Astrocyte (in vitro differentiated cells and primary cell): ENCODE results near the gene MYO9A.

Source experiments
- EZH2 ChIP-seq: IDR thresholded peaks from 2 replicates; pipeline ENCODE4 v1.6.1; 2012; ENCODE audit warnings: mild to moderate bottlenecking, low read length, inconsistent platforms; ENCODE audit not compliant: insufficient read depth
- TF ChIP-seq, protein P1 (sequence below): IDR thresholded peaks from 2 replicates; pipeline ENCODE4 v1.5.1; 2011; ENCODE audit warnings: low read depth, mild to moderate bottlenecking, inconsistent platforms, low read length, moderate library complexity; ENCODE audit not compliant: insufficient read depth

DNA sequence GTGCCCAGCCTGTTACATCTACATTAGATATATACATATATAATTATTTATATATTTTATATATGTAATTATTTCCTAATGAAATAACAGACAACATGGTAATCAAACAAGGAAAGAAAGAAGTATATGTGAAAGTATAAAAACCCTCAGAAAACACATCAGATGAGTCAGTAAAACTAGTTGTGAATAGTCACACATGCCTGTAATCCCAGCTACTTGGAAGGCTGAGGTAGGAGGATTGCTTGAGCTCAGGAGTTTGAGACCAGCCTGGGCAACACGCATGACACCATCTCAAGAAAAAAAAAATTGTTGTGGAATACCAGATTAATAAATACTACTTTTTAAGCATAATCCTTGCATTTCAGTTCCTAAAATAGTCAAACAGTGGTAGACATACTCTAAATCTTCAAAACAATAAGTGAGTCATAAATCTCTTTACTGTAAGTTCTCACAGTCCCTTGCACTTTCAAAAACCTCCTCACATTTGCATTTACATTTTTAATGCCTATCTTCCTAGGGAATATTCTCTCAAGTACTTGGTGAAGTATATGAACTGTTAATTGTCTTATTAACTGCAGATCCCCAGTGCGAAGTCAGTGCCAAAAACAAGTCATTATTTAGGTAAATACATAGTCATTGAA, 106.5 kb downstream of the MYO9A start:
- TF ChIP-seq, protein P1, sequence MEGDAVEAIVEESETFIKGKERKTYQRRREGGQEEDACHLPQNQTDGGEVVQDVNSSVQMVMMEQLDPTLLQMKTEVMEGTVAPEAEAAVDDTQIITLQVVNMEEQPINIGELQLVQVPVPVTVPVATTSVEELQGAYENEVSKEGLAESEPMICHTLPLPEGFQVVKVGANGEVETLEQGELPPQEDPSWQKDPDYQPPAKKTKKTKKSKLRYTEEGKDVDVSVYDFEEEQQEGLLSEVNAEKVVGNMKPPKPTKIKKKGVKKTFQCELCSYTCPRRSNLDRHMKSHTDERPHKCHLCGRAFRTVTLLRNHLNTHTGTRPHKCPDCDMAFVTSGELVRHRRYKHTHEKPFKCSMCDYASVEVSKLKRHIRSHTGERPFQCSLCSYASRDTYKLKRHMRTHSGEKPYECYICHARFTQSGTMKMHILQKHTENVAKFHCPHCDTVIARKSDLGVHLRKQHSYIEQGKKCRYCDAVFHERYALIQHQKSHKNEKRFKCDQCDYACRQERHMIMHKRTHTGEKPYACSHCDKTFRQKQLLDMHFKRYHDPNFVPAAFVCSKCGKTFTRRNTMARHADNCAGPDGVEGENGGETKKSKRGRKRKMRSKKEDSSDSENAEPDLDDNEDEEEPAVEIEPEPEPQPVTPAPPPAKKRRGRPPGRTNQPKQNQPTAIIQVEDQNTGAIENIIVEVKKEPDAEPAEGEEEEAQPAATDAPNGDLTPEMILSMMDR: no peak
- no peak for TF ChIP-seq EZH2
